Prostate gland (tissue), 2 donors: ENCODE results near the gene LARGE1. TPM values are rescaled to one million over a fixed set of nuclear protein-coding genes. Genes with fewer than 3 reads are reported as not detected.
A peak's percentile ranks its signal among the peaks of the same experiment; 100 is the strongest.

Experiments used
- DNase-seq: peaks from one replicate; pipeline ENCODE4 v3.0.0-alpha.2; 2019; ENCODE audit warnings: low spot score
- H3K27ac ChIP-seq, 2 donors: fragments of 200-600 bp; sonication (generic); 2 replicates each; pipeline ENCODE4 v1.5.1; 2017 to 2019
- H3K27me3 ChIP-seq: fragments of 200-600 bp; sonication (generic); replicated peaks from 2 replicates; pipeline ENCODE4 v1.5.1; 2019; ENCODE audit not compliant: insufficient read depth
- H3K36me3 ChIP-seq, 2 donors: fragments of 200-600 bp; sonication (generic); 1 replicate in 1 of 2; 2 replicates in 1 of 2; pipeline versions ENCODE4 v1.5.1 to v1.8.1; 2017 to 2019
- H3K4me1 ChIP-seq: fragments of 200-600 bp; sonication (generic); replicated peaks from 2 replicates; pipeline ENCODE4 v1.5.1; 2019
- H3K4me3 ChIP-seq, 2 donors: fragments of 200-600 bp; sonication (generic); 2 replicates each; pipeline ENCODE4 v1.5.1; 2017 to 2019
- H3K9me3 ChIP-seq: fragments of 200-600 bp; sonication (generic); 2 replicates; pipeline ENCODE4 v1.5.1; 2017
- CTCF ChIP-seq, 4 experiments: fragments of 200-600 bp in 2 of 4; fragments of 450-650 bp in 2 of 4; sonication (generic) in 2 of 4; IDR thresholded peaks; 1 replicate in 3 of 4; 2 replicates in 1 of 4; pipeline ENCODE4 v1.5.1; 2016 to 2019; ENCODE audit warnings: antibody characterized with exemption in 4 of 4, mild to moderate bottlenecking in 2 of 4, moderate library complexity in 2 of 4
- POLR2A ChIP-seq: fragments of 450-650 bp; IDR thresholded peaks from one replicate; pipeline ENCODE4 v1.6.1; 2016; ENCODE audit warnings: antibody characterized with exemption, mild to moderate bottlenecking
- POLR2AphosphoS5 ChIP-seq: sonication (generic); formaldehyde crosslinking; IDR thresholded peaks from one replicate; pipeline ENCODE4 v1.6.1; 2017; ENCODE audit warnings: antibody characterized with exemption
- WGBS: methylation state at CpG from one replicate; pipeline ENCODE4 v1.1.5; 2018; 5-methylcytosine and 5-hydroxymethylcytosine counted together
- intact Hi-C: fragments of 100-400 bp; cut with DNase I; formaldehyde crosslinking; loops from one replicate; pipeline ENCODE4 v1.14.2; 2022
- total RNA-seq, 2 donors: library from RNA; depleted of rRNA; stranded (reverse); fragments of >200 nt; gene quantifications; one replicate each; pipeline ENCODE4 v1.1.0, GENCODE V29; 2016

Gene LARGE1
- total RNA-seq, 2 donors from 2014 or later = 18.6 to 37.4 TPM

GRCh38 chr22:33780531-33781136 is 139.6 kb downstream of the LARGE1 start:
- intact Hi-C loops = no loop called here
- DNase-seq = no peak
- H3K4me1 ChIP-seq = no peaks in the 10 kb centered on the region
- H3K27me3 ChIP-seq = no peaks in the 10 kb centered on the region
- H3K4me3 ChIP-seq = no peak overlapping the region
- H3K36me3 ChIP-seq = no peaks in the 10 kb centered on the region
- no peaks in the 10 kb centered on the region for H3K9me3 ChIP-seq
- TF ChIP-seq POLR2AphosphoS5 (no peak), CTCF (IDR thresholded peaks at IDR 0.05) (no peak), POLR2A (no peak)
- no peak overlapping the region for H3K27ac ChIP-seq
- 72% methylated on average over 5 of the region's 5 CpGs for WGBS

- no peaks in the 10 kb centered on the region for H3K4me1 ChIP-seq
- H3K9me3 ChIP-seq = no peaks in the 10 kb centered on the region
- H3K27me3 ChIP-seq = no peaks in the 10 kb centered on the region
- DNase-seq = no peak
- H3K27ac ChIP-seq = no peak overlapping the region
- H3K36me3 ChIP-seq = no peaks in the 10 kb centered on the region
- intact Hi-C loops = no loop called here
- TF ChIP-seq POLR2AphosphoS5 = no peak
- TF ChIP-seq POLR2A = no peak
- no peak for TF ChIP-seq CTCF (IDR thresholded peaks at IDR 0.05)
- 83% methylated on average over 3 of the region's 3 CpGs for WGBS
- no peak overlapping the region for H3K4me3 ChIP-seq
Observed at GRCh38 chr22:33779243-33779642, 141.0 kb downstream of the LARGE1 start.

GRCh38 chr22:33776491-33776890 is 143.8 kb downstream of the LARGE1 start:
- peak; percentile 7 for DNase-seq
- 50% methylated on average over 7 of the region's 7 CpGs for WGBS
- Histone ChIP-seq H3K36me3 (no peaks in the 10 kb centered on the region), H3K27ac (no peak overlapping the region), H3K4me1 (no peaks in the 10 kb centered on the region), H3K9me3 (no peaks in the 10 kb centered on the region), H3K27me3 (no peaks in the 10 kb centered on the region), H3K4me3 (no peak overlapping the region)
- intact Hi-C loops = no loop called here
- no peak for TF ChIP-seq POLR2A
- TF ChIP-seq CTCF (IDR thresholded peaks at IDR 0.05) = no peak
- TF ChIP-seq POLR2AphosphoS5 = peak; percentile 34

- Histone ChIP-seq H3K9me3 (no peaks in the 10 kb centered on the region), H3K27ac (no peak overlapping the region), H3K27me3 (no peaks in the 10 kb centered on the region), H3K4me1 (no peaks in the 10 kb centered on the region), H3K4me3 (no peak overlapping the region), H3K36me3 (no peaks in the 10 kb centered on the region)
- TF ChIP-seq CTCF (IDR thresholded peaks at IDR 0.05) (no peak), POLR2A (no peak), POLR2AphosphoS5 (no peak)
- DNase-seq = no peak
- intact Hi-C loops = no loop called here
- 88% methylated on average over 6 of the region's 6 CpGs for WGBS
Observed at GRCh38 chr22:33774781-33775180, 145.5 kb downstream of the LARGE1 start.

- Histone ChIP-seq H3K9me3 (no peaks in the 10 kb centered on the region), H3K27ac (no peak overlapping the region), H3K4me1 (no peaks in the 10 kb centered on the region), H3K4me3 (no peak overlapping the region), H3K27me3 (no peaks in the 10 kb centered on the region), H3K36me3 (no peaks in the 10 kb centered on the region)
- no peak for DNase-seq
- intact Hi-C loops = no loop called here
- WGBS = 89% methylated on average over 6 of the region's 6 CpGs
- TF ChIP-seq POLR2A = no peak
Observed at GRCh38 chr22:33772745-33773144, 147.5 kb downstream of the LARGE1 start.
